ENCODE data around the gene RALGDS. TPM values are rescaled to one million over a fixed set of nuclear protein-coding genes. Genes with fewer than 3 reads are reported as not detected.

RALGDS gene
- total and polyA plus RNA-seq, 3 donors from 2014 or later: 23.0 to 42.4 (median 32.5) TPM

DNA sequence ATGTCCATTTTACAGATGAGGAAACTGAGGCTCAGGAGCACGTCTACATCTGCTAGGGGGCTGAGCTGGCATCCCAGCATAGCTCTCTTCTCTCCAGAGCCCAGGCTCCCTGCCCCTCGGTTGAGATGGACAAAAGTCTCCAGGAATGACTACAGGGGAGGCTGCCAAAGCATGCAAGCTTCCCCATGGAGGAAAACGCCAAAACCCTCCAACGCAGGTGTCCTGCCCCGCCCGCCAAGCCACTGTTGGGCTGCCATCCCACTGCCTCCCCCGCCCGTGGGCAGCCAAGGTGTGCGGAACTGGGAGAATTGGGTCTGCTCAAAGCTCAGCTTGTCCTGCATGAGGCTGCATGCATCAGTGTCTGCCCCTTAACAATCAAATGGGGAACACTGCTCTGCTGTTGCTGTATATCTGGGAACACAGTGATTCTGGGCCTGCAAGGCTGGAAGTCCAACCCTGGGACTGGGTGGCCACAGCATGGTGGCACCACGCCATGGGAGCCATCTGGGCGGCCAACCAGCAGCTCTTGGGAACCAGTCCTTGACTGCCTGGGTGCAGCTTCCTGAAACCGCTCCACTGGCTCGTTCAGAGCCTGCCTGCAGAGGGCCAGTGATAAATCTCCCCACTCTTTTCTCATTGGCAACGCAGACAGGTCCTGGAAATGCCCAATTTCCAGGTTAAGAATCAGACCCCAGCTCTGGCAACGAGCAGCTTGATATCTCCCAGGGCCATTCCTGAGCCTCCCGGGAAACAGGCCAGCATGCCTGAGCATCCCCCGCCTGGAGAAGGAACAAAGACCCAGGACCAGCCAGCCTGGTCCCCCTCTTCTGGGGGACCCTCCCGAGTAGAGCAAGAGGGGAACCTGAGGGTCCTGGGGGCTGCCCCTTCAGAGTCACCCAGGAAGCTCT, 3.5 kb downstream of the RALGDS start:
- H3K4me3 ChIP-seq: no peak overlapping the region
- H3K36me3 ChIP-seq (ENCODE audit: low read depth, missing control alignments): no peaks in the 10 kb centered on the region
- intact Hi-C loops (cut with DNase I; ENCODE audit: low total_unique reads): no loop called here
- peak; percentile 64 for DNase-seq
- H3K27me3 ChIP-seq: no peaks in the 10 kb centered on the region
- TF ChIP-seq POLR2A (IDR thresholded peaks at IDR 0.05): no peak
- TF ChIP-seq, protein P1, sequence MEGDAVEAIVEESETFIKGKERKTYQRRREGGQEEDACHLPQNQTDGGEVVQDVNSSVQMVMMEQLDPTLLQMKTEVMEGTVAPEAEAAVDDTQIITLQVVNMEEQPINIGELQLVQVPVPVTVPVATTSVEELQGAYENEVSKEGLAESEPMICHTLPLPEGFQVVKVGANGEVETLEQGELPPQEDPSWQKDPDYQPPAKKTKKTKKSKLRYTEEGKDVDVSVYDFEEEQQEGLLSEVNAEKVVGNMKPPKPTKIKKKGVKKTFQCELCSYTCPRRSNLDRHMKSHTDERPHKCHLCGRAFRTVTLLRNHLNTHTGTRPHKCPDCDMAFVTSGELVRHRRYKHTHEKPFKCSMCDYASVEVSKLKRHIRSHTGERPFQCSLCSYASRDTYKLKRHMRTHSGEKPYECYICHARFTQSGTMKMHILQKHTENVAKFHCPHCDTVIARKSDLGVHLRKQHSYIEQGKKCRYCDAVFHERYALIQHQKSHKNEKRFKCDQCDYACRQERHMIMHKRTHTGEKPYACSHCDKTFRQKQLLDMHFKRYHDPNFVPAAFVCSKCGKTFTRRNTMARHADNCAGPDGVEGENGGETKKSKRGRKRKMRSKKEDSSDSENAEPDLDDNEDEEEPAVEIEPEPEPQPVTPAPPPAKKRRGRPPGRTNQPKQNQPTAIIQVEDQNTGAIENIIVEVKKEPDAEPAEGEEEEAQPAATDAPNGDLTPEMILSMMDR (IDR thresholded peaks at IDR 0.05): no peak
- peaks cover 58% of the 10 kb centered on the region for H3K4me1 ChIP-seq
- no peak overlapping the region for H3K27ac ChIP-seq
- 51 to 58% methylated on average over 10 to 17 of the region's 18 CpGs for WGBS, 2 donors
- no peaks in the 10 kb centered on the region for H3K9me3 ChIP-seq

GRCh38 chr9:133116346-133117231, 4.5 kb downstream of the RALGDS start:
- WGBS, 2 donors: 81 to 86% methylated on average over 7 to 20 of the region's 20 CpGs
- DNase-seq: no peak
- H3K27me3 ChIP-seq: no peaks in the 10 kb centered on the region
- intact Hi-C loops (cut with DNase I; ENCODE audit: low total_unique reads): no loop called here
- peaks cover 56% of the 10 kb centered on the region for H3K4me1 ChIP-seq
- H3K4me3 ChIP-seq: no peak overlapping the region
- no peaks in the 10 kb centered on the region for H3K36me3 ChIP-seq (ENCODE audit: low read depth, missing control alignments)
- H3K27ac ChIP-seq: no peak overlapping the region
- H3K9me3 ChIP-seq: no peaks in the 10 kb centered on the region
- TF ChIP-seq, protein P1 (IDR thresholded peaks at IDR 0.05): no peak
- TF ChIP-seq POLR2A (IDR thresholded peaks at IDR 0.05): no peak

- Histone ChIP-seq H3K27me3 (no peaks in the 10 kb centered on the region), H3K36me3 (ENCODE audit: low read depth, missing control alignments) (no peaks in the 10 kb centered on the region), H3K4me3 (no peak overlapping the region), H3K27ac (no peak overlapping the region), H3K9me3 (no peaks in the 10 kb centered on the region), H3K4me1 (peaks cover 54% of the 10 kb centered on the region)
- no peak for TF ChIP-seq POLR2A (IDR thresholded peaks at IDR 0.05)
- TF ChIP-seq, protein P1 (IDR thresholded peaks at IDR 0.05): no peak
- WGBS, 2 donors: 84 to 88% methylated on average over 16 to 27 of the region's 32 CpGs
- intact Hi-C loops (cut with DNase I; ENCODE audit: low total_unique reads): no loop called here
- DNase-seq: no peak
These were observed 5.3 kb downstream of the RALGDS start for GRCh38 chr9:133115604-133116345.

DNA sequence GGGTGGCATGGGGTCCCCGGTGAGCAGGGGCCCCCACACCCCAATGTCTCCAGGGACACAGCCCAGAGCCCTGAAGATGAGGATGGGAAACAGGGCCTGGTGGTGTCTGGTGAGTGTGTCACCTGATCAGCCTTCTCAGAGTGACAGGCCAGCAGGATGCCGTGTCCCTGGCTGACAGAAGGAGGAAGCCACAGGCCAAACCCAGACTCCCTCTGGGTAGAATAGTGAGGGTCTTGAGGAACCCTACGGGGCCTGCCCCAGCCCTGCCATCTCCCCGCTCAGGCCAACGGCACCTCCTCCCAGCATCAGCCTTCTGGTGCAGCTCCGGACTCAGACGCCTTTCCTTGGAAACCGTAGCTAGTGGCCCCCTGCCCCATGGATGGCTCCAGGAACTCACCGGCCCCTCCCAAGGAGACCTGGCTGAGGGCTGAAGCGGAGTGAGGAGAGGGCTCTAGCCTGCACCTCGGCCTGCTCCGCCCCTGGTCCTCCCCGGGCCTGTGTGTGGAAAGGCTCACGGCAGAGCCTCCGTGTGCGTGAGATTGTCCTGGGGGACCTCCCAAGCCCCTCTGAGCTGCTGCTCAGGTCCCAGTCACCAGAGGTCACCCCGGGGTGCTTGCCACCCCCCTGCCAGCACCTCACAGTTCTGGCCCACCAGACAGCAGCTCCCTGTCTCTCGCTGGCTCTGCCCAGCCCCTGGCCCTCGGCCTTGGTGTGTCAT, 6.0 kb downstream of the RALGDS start:
- Histone ChIP-seq H3K4me3 (no peak overlapping the region), H3K27ac (no peak overlapping the region), H3K36me3 (ENCODE audit: low read depth, missing control alignments) (no peaks in the 10 kb centered on the region), H3K9me3 (no peaks in the 10 kb centered on the region), H3K4me1 (peaks cover 52% of the 10 kb centered on the region), H3K27me3 (no peaks in the 10 kb centered on the region)
- TF ChIP-seq POLR2A (IDR thresholded peaks at IDR 0.05): no peak
- TF ChIP-seq, protein P1 (IDR thresholded peaks at IDR 0.05): no peak
- 83 to 93% methylated on average over 8 to 19 of the region's 19 CpGs for WGBS, 2 donors
- intact Hi-C loops (cut with DNase I; ENCODE audit: low total_unique reads): no loop called here
- no peak for DNase-seq
